ENCODE data around the gene LRRN4CL.

Gene LRRN4CL

GRCh38 chr11:62645946-62646824, 43.1 kb downstream of the LRRN4CL start, which contains the start of gene GANAB:
TSS of gene GANAB (minus strand) at chr11:62646613. CDS start at chr11:62646599, 14 bp downstream.
- DNase-seq = peak; percentile 99

- DNase-seq = no peak
Observed at GRCh38 chr11:62645671-62645945, 43.7 kb downstream of the LRRN4CL start.

- DNase-seq = no peak
Observed at GRCh38 chr11:62644220-62644619, 45.1 kb downstream of the LRRN4CL start.
